Thyroid gland (tissue), 4 donors: ENCODE measurements around the gene JAKMIP1.

Experiments used
- CTCF ChIP-seq, 6 experiments: fragments of 200-600 bp in 3 of 6; fragments of 450-650 bp in 3 of 6; sonication (generic) in 3 of 6; IDR thresholded peaks; one replicate each; pipeline ENCODE4 v1.5.1; 2016 to 2019; ENCODE audit warnings: antibody characterized with exemption in 6 of 6, mild to moderate bottlenecking in 2 of 6, inconsistent platforms in 1 of 6, moderate library complexity in 1 of 6
- POLR2A ChIP-seq, 2 donors: fragments of 450-650 bp; IDR thresholded peaks; one replicate each; pipeline ENCODE4 v1.6.1; 2017; ENCODE audit warnings: antibody characterized with exemption in 2 of 2, mild to moderate bottlenecking in 2 of 2, moderate library complexity in 1 of 2

- TF ChIP-seq POLR2A (IDR thresholded peaks at IDR 0.05) = no peak
- TF ChIP-seq CTCF (IDR thresholded peaks at IDR 0.05) = no peak
These were observed 11.6 kb downstream of the JAKMIP1 start for GRCh38 chr4:6188687-6189305.
